DND-41 (cell line): Measurements from ENCODE around the gene GMPPA.

Experiments
- ATAC-seq: fragments of 200-7000 bp; cut with Tn5 transposase; 3 replicates; pipeline ENCODE4 v1.9.1; 2021; ENCODE audit warnings: low read depth; ENCODE audit not compliant: insufficient read depth
- DNase-seq: peaks from one replicate; pipeline ENCODE4 v3.0.0-alpha.2; 2020
- H2AFZ ChIP-seq: 2 replicates; pipeline ENCODE4 v1.6.0; 2012; ENCODE audit warnings: low read depth, low read length
- H3K27ac ChIP-seq: 2 replicates; pipeline ENCODE4 v1.5.1; 2012; ENCODE audit warnings: low read length, inconsistent platforms
- H3K27me3 ChIP-seq: fragments of 200-600 bp; sonication (generic); 2 replicates; pipeline ENCODE4 v1.6.0; 2012; ENCODE audit warnings: low read length, mild to moderate bottlenecking, inconsistent platforms; ENCODE audit not compliant: insufficient read depth, poor library complexity
- H3K36me3 ChIP-seq: 2 replicates; pipeline ENCODE4 v1.5.1; 2012; ENCODE audit warnings: low read length, inconsistent platforms; ENCODE audit not compliant: insufficient read depth
- H3K4me1 ChIP-seq: 2 replicates; pipeline ENCODE4 v1.5.1; 2012; ENCODE audit warnings: mild to moderate bottlenecking, low read length; ENCODE audit not compliant: insufficient read depth
- H3K4me2 ChIP-seq: 2 replicates; pipeline ENCODE4 v1.6.0; 2012; ENCODE audit warnings: mild to moderate bottlenecking, moderate library complexity, low read length, inconsistent platforms; ENCODE audit not compliant: insufficient read depth
- H3K4me3 ChIP-seq, 2 experiments: fragments of 200-600 bp in 1 of 2; shearing (Covaris generic) in 1 of 2; 2 replicates each; pipeline ENCODE4 v1.5.1; 2012 to 2016; ENCODE audit warnings: inconsistent platforms in 2 of 2, low read length in 2 of 2, mild to moderate bottlenecking in 2 of 2, low read depth in 1 of 2, moderate library complexity in 1 of 2
- H3K79me2 ChIP-seq: 2 replicates; pipeline ENCODE4 v1.6.0; 2012; ENCODE audit warnings: low read length, inconsistent platforms; ENCODE audit not compliant: insufficient read depth
- H3K9ac ChIP-seq: 2 replicates; pipeline ENCODE4 v1.6.0; 2012; ENCODE audit warnings: low read depth, mild to moderate bottlenecking, inconsistent platforms, low read length, moderate library complexity
- H3K9me3 ChIP-seq: 2 replicates; pipeline ENCODE4 v1.5.1; 2012; ENCODE audit warnings: low read length, moderate library complexity, mild to moderate bottlenecking, inconsistent platforms; ENCODE audit not compliant: insufficient read depth, severe bottlenecking
- H4K20me1 ChIP-seq: 2 replicates; pipeline ENCODE4 v1.6.0; 2012; ENCODE audit warnings: low read length; ENCODE audit not compliant: insufficient read depth
- CTCF ChIP-seq: IDR thresholded peaks from 2 replicates; pipeline ENCODE4 v1.5.1; 2012; ENCODE audit warnings: borderline replicate concordance, low read length, moderate library complexity, mild to moderate bottlenecking; ENCODE audit not compliant: poor library complexity, severe bottlenecking; ENCODE audit errors: extremely low read depth
- EZH2 ChIP-seq: IDR thresholded peaks from 3 replicates; pipeline ENCODE4 v1.6.1; 2012; ENCODE audit warnings: borderline replicate concordance, low read depth, mild to moderate bottlenecking, moderate library complexity, low read length, inconsistent platforms; ENCODE audit not compliant: severe bottlenecking

Gene GMPPA

GRCh38 chr2:219473511-219473910 lies 25.2 kb upstream of the GMPPA start:
- ATAC-seq = no peak
- Histone ChIP-seq H3K27ac (no peak overlapping the region), H3K4me2 (no peak overlapping the region), H3K9ac (no peak overlapping the region), H3K4me1 (no peaks in the 10 kb centered on the region), H3K36me3 (no peaks in the 10 kb centered on the region), H2AFZ (no peak overlapping the region), H4K20me1 (peaks cover 5% of the 10 kb centered on the region), H3K27me3 (no peaks in the 10 kb centered on the region), H3K79me2 (no peaks in the 10 kb centered on the region), H3K9me3 (no peaks in the 10 kb centered on the region), H3K4me3 (no peak overlapping the region)
- TF ChIP-seq CTCF (no peak), EZH2 (no peak)
- DNase-seq = no peak

- ATAC-seq (no peak), DNase-seq (no peak)
- H3K79me2 ChIP-seq = no peaks in the 10 kb centered on the region
- no peak overlapping the region for H3K9ac ChIP-seq
- no peak overlapping the region for H3K27ac ChIP-seq
- no peak overlapping the region for H3K4me3 ChIP-seq
- no peak overlapping the region for H3K4me2 ChIP-seq
- H3K9me3 ChIP-seq = no peaks in the 10 kb centered on the region
- no peak overlapping the region for H2AFZ ChIP-seq
- peaks cover 5% of the 10 kb centered on the region for H4K20me1 ChIP-seq
- no peaks in the 10 kb centered on the region for H3K4me1 ChIP-seq
- no peaks in the 10 kb centered on the region for H3K36me3 ChIP-seq
- no peak for TF ChIP-seq EZH2
- TF ChIP-seq CTCF = no peak
- H3K27me3 ChIP-seq = no peaks in the 10 kb centered on the region
These were observed 24.2 kb upstream of the GMPPA start for GRCh38 chr2:219474285-219475060.

GRCh38 chr2:219475278-219475677 lies 23.4 kb upstream of the GMPPA start:
- Histone ChIP-seq H3K4me1 (no peaks in the 10 kb centered on the region), H2AFZ (no peak overlapping the region), H3K4me3 (no peak overlapping the region), H3K4me2 (no peak overlapping the region), H3K27ac (no peak overlapping the region), H4K20me1 (peaks cover 5% of the 10 kb centered on the region), H3K9ac (no peak overlapping the region), H3K79me2 (no peaks in the 10 kb centered on the region), H3K27me3 (no peaks in the 10 kb centered on the region), H3K36me3 (no peaks in the 10 kb centered on the region), H3K9me3 (no peaks in the 10 kb centered on the region)
- ATAC-seq (no peak), DNase-seq (no peak)
- TF ChIP-seq CTCF (no peak), EZH2 (no peak)
